H9 (cell line): Measurements from ENCODE around the gene TRABD2B. TPM values are rescaled to one million over a fixed set of nuclear protein-coding genes. Genes with fewer than 3 reads are reported as not detected.
A peak's percentile ranks its signal among the peaks of the same experiment; 100 is the strongest.

ENCODE experiments used
- DNase-seq: peaks from one replicate; pipeline ENCODE4 v3.0.0-alpha.2; 2017
- H2AFZ ChIP-seq: one replicate; pipeline ENCODE4 v1.6.1; 2013; ENCODE audit warnings: mild to moderate bottlenecking, low read length, control low read depth, moderate library complexity
- H2AK5ac ChIP-seq: 2 replicates; pipeline ENCODE4 v1.6.1; 2013; ENCODE audit warnings: low read length, control low read depth, mixed read lengths; ENCODE audit not compliant: insufficient read length
- H2BK120ac ChIP-seq: one replicate; pipeline ENCODE4 v1.6.1; 2013; ENCODE audit warnings: low read depth, mild to moderate bottlenecking, low read length, control low read depth, inconsistent platforms; ENCODE audit not compliant: poor library complexity, severe bottlenecking
- H2BK12ac ChIP-seq: 2 replicates; pipeline ENCODE4 v1.6.1; 2013; ENCODE audit warnings: low read length, control low read depth, mixed read lengths, low read depth; ENCODE audit not compliant: insufficient read length
- H2BK15ac ChIP-seq: 2 replicates; pipeline ENCODE4 v1.6.1; 2013; ENCODE audit warnings: low read depth, low read length, control low read depth
- H2BK20ac ChIP-seq: one replicate; pipeline ENCODE4 v1.6.1; 2013; ENCODE audit warnings: low read depth, mild to moderate bottlenecking, low read length, control low read depth, inconsistent platforms; ENCODE audit not compliant: poor library complexity, severe bottlenecking
- H2BK5ac ChIP-seq: 2 replicates; pipeline ENCODE4 v1.6.1; 2013; ENCODE audit warnings: low read length, control low read depth, mixed read lengths; ENCODE audit not compliant: insufficient read length
- H3K14ac ChIP-seq: 2 replicates; pipeline ENCODE4 v1.6.1; 2013; ENCODE audit warnings: low read length, control low read depth; ENCODE audit not compliant: insufficient read depth
- H3K18ac ChIP-seq: 2 replicates; pipeline ENCODE4 v1.6.1; 2013; ENCODE audit warnings: low read depth, mild to moderate bottlenecking, mixed read lengths, low read length, control low read depth; ENCODE audit not compliant: insufficient read length
- H3K23ac ChIP-seq: 2 replicates; pipeline ENCODE4 v1.6.1; 2013; ENCODE audit warnings: low read length, control low read depth, mixed read lengths, low read depth; ENCODE audit not compliant: insufficient read length
- H3K23me2 ChIP-seq: 2 replicates; pipeline ENCODE4 v1.6.1; 2013; ENCODE audit warnings: low read depth, mild to moderate bottlenecking, mixed read lengths, low read length, control low read depth; ENCODE audit not compliant: insufficient read length, poor library complexity, severe bottlenecking
- H3K27ac ChIP-seq: 2 replicates; pipeline ENCODE4 v1.5.1; 2013; ENCODE audit warnings: low read length, control low read depth, mixed read lengths, low read depth; ENCODE audit not compliant: insufficient read length
- H3K27me3 ChIP-seq: 2 replicates; pipeline ENCODE4 v1.6.1; 2013; ENCODE audit warnings: low read length, control low read depth, inconsistent platforms; ENCODE audit not compliant: insufficient read depth
- H3K4ac ChIP-seq: 2 replicates; pipeline ENCODE4 v1.6.1; 2013; ENCODE audit warnings: low read depth, mild to moderate bottlenecking, control low read depth, inconsistent platforms, low read length, moderate library complexity
- H3K4me1 ChIP-seq: 2 replicates; pipeline ENCODE4 v1.6.1; 2013; ENCODE audit warnings: low read length, control low read depth, inconsistent platforms; ENCODE audit not compliant: insufficient read depth
- H3K4me2 ChIP-seq: 2 replicates; pipeline ENCODE4 v1.6.1; 2013; ENCODE audit warnings: low read length, control low read depth, mixed read lengths; ENCODE audit not compliant: insufficient read length, insufficient read depth
- H3K56ac ChIP-seq: 2 replicates; pipeline ENCODE4 v1.6.1; 2013; ENCODE audit warnings: low read depth, mild to moderate bottlenecking, mixed read lengths, low read length, control low read depth; ENCODE audit not compliant: insufficient read length
- H3K79me1 ChIP-seq: 2 replicates; pipeline ENCODE4 v1.6.1; 2013; ENCODE audit warnings: low read depth, mild to moderate bottlenecking, moderate library complexity, low read length, control low read depth, inconsistent platforms; ENCODE audit not compliant: insufficient read depth, poor library complexity, severe bottlenecking
- H3K79me2 ChIP-seq: 2 replicates; pipeline ENCODE4 v1.6.1; 2013; ENCODE audit warnings: low read length, control low read depth, inconsistent platforms; ENCODE audit not compliant: insufficient read depth
- H3K9ac ChIP-seq: 2 replicates; pipeline ENCODE4 v1.6.1; 2013; ENCODE audit warnings: low read length, control low read depth, mixed read lengths; ENCODE audit not compliant: insufficient read length; ENCODE audit errors: extremely low read depth
- H3K9me3 ChIP-seq: one replicate; pipeline ENCODE4 v1.6.1; 2013; ENCODE audit warnings: low read depth, low read length, inconsistent platforms; ENCODE audit not compliant: control insufficient read depth
- H3T11ph ChIP-seq: one replicate; pipeline ENCODE4 v1.6.1; 2013; ENCODE audit warnings: mild to moderate bottlenecking, low read length, control low read depth, inconsistent platforms
- H4K20me1 ChIP-seq: one replicate; pipeline ENCODE4 v1.6.1; 2013; ENCODE audit not compliant: control insufficient read depth, insufficient read length, insufficient read depth
- H4K5ac ChIP-seq: 2 replicates; pipeline ENCODE4 v1.6.1; 2013; ENCODE audit warnings: low read depth, mild to moderate bottlenecking, mixed read lengths, low read length, control low read depth; ENCODE audit not compliant: insufficient read length
- H4K8ac ChIP-seq: replicated peaks from 2 replicates; pipeline ENCODE4 v1.6.1; 2013; ENCODE audit warnings: low read length, control low read depth, mixed read lengths, low read depth; ENCODE audit not compliant: insufficient read length
- H4K91ac ChIP-seq: 2 replicates; pipeline ENCODE4 v1.6.1; 2013; ENCODE audit warnings: low read depth, mild to moderate bottlenecking, moderate library complexity, mixed read lengths, low read length, control low read depth; ENCODE audit not compliant: insufficient read length
- H3K27ac Mint-ChIP-seq, 3 experiments: 2 replicates in 2 of 3; 3 replicates in 1 of 3; pipeline ENCODE4 v1.8.0; 2020 to 2021; ENCODE audit warnings: mixed read lengths in 3 of 3, mild to moderate bottlenecking in 1 of 3, moderate library complexity in 1 of 3
- H3K27me3 Mint-ChIP-seq: 2 replicates; pipeline ENCODE4 v1.8.0; 2021; ENCODE audit warnings: low read depth, mild to moderate bottlenecking, moderate library complexity, mixed read lengths
- H3K36me3 Mint-ChIP-seq, 3 experiments: 2 replicates in 2 of 3; 3 replicates in 1 of 3; pipeline ENCODE4 v1.8.0; 2020 to 2021; ENCODE audit warnings: low read depth in 3 of 3, mixed read lengths in 3 of 3; ENCODE audit not compliant: insufficient read depth in 1 of 3
- H3K4me1 Mint-ChIP-seq, 2 experiments: 2 replicates each; pipeline ENCODE4 v1.8.0; 2020; ENCODE audit warnings: mixed read lengths in 2 of 2
- H3K4me3 Mint-ChIP-seq, 2 experiments: 2 replicates in 1 of 2; 3 replicates in 1 of 2; pipeline ENCODE4 v1.8.0; 2020 to 2021; ENCODE audit warnings: mild to moderate bottlenecking in 2 of 2, mixed read lengths in 2 of 2, moderate library complexity in 1 of 2
- H3K9me3 Mint-ChIP-seq, 2 experiments: 2 replicates in 1 of 2; 3 replicates in 1 of 2; pipeline ENCODE4 v1.8.0; 2020; ENCODE audit warnings: mild to moderate bottlenecking in 2 of 2, mixed read lengths in 2 of 2, moderate library complexity in 1 of 2
- CTCF ChIP-seq: fragments of 200-600 bp; sonication (generic); conservative IDR thresholded peaks from 3 replicates; pipeline ENCODE4 v1.8.0; 2021; ENCODE audit warnings: antibody characterized with exemption, mild to moderate bottlenecking
- WGBS: extraction: QIAGEN DNeasy Blood & Tissue Kit; methylation state at CpG from one replicate; pipeline ENCODE4 v1.1.7; 2013; ENCODE audit warnings: missing lambda C conversion rate, low lambda C conversion rate, mixed read lengths; ENCODE audit not compliant: insufficient read length; ENCODE audit errors: extremely low coverage; 5-methylcytosine and 5-hydroxymethylcytosine counted together
- total RNA-seq: library from RNA; stranded (reverse); gene quantifications from 2 replicates; pipeline ENCODE4 v1.2.1, GENCODE V29; 2021

TRABD2B gene
- total RNA-seq, 1 experiment from 2014 or later, result 2.3 TPM

DNA sequence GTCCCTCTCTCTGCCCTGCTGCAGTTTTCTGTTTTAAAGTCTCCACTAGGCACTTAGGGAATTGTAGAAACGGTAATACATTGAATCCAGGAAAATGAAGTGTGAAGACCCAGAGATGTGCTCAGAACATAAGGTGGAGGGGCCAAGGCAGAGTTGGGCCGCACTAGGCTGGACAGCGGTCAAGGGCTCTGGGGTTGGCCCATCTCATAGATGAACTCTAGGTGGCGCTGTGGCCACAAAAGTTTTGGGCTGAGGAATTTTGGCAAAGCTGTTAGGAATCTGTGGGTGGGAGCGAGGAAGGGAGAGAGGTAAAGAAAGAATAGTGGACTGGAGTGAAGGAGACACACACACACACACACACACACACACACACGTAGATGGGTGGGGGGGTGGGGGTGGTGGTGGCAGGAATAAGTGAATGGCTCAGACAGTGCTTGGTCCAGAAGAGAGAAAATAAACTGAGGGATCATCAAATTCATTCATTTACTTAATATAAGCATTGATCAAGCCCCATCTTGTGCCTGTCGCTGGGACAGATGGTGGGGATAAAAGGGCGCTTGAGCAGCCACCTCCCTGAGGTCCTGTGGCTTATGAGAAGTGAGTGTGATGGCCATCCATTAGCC is 258.5 kb downstream of the TRABD2B start:
- no peak overlapping the region for H2BK5ac ChIP-seq
- H3K79me1 ChIP-seq, result no peaks in the 10 kb centered on the region
- H3K4me1 Mint-ChIP-seq, result no peaks in the 10 kb centered on the region; a peak in 1 of 4 replicates
- no peak overlapping the region for H3K23ac ChIP-seq
- no peak overlapping the region for H4K8ac ChIP-seq
- peaks cover 8% of the 10 kb centered on the region in 2 experiments; a peak in 4 of 5 replicates for H3K9me3 Mint-ChIP-seq
- H3K27me3 ChIP-seq, result no peaks in the 10 kb centered on the region; the same call in 1 of the 2 replicates
- H3K18ac ChIP-seq, result no peak overlapping the region
- no peak overlapping the region for H3K4me2 ChIP-seq
- H2BK120ac ChIP-seq, result no peak overlapping the region
- peak; percentile 84 for TF ChIP-seq CTCF
- H3K27me3 Mint-ChIP-seq, result peaks cover 49% of the 10 kb centered on the region
- no peak overlapping the region for H3K9ac ChIP-seq
- no peak overlapping the region for H2BK20ac ChIP-seq
- H3K4me1 ChIP-seq, result no peaks in the 10 kb centered on the region
- peak; percentile 72 for DNase-seq
- no peak overlapping the region for H3T11ph ChIP-seq
- WGBS, result no CpG with 5 or more reads among the region's 8 CpGs
- no peak overlapping the region for H3K14ac ChIP-seq
- H3K27ac ChIP-seq, result no peak overlapping the region
- H2BK12ac ChIP-seq, result no peak overlapping the region
- H3K27ac Mint-ChIP-seq, result no peak overlapping the region
- H2AFZ ChIP-seq, result no peak overlapping the region
- H3K9me3 ChIP-seq, result no peaks in the 10 kb centered on the region
- no peak overlapping the region for H2AK5ac ChIP-seq
- no peaks in the 10 kb centered on the region for H3K23me2 ChIP-seq
- no peak overlapping the region for H4K91ac ChIP-seq
- no peak overlapping the region for H3K4ac ChIP-seq
- no peak overlapping the region for H2BK15ac ChIP-seq
- no peaks in the 10 kb centered on the region for H4K20me1 ChIP-seq
- H3K56ac ChIP-seq, result no peak overlapping the region
- no peak overlapping the region for H4K5ac ChIP-seq
- no peaks in the 10 kb centered on the region for H3K79me2 ChIP-seq
- H3K36me3 Mint-ChIP-seq, result peaks cover 0 to 1% (median 0%) of the 10 kb centered on the region in 3 experiments; a peak in 1 of 7 replicates
- H3K4me3 Mint-ChIP-seq, result no peak overlapping the region
